DMS53 treated with DMSO at 0.1 percent for 48 hours (cell line): ENCODE measurements around the gene FAM171A2.
A peak's percentile ranks its signal among the peaks of the same experiment; 100 is the strongest.

ENCODE experiments used
- DNase-seq: peaks from one replicate; lab custom pipeline; 2025; ENCODE audit not compliant: unreplicated experiment; lab: John Stamatoyannopoulos, UW

FAM171A2 gene

GRCh38 chr17:44324571-44325275, 38.9 kb downstream of the FAM171A2 start, which contains the start of gene SLC25A39:
SLC25A39 (minus strand) TSS chr17:44324823; CDS start chr17:44323562, 1,261 bp downstream.
- DNase-seq, result peak; percentile 90

GRCh38 chr17:44324092-44324570, 39.5 kb downstream of the FAM171A2 start:
- DNase-seq, result no peak

- DNase-seq, result no peak
These were observed 40.1 kb downstream of the FAM171A2 start for GRCh38 chr17:44323359-44324091.

GRCh38 chr17:44322236-44322895, 41.3 kb downstream of the FAM171A2 start:
- DNase-seq, result no peak

GRCh38 chr17:44321246-44322120, 42.2 kb downstream of the FAM171A2 start:
- no peak for DNase-seq

- DNase-seq, result no peak
These were observed 43.6 kb downstream of the FAM171A2 start for GRCh38 chr17:44320066-44320465.

GRCh38 chr17:44318077-44318892, 45.4 kb downstream of the FAM171A2 start:
- no peak for DNase-seq

GRCh38 chr17:44317545-44317944, 46.1 kb downstream of the FAM171A2 start:
- no peak for DNase-seq

- DNase-seq, result peak; percentile 24
These were observed 47.6 kb downstream of the FAM171A2 start for GRCh38 chr17:44315760-44316731.

GRCh38 chr17:44314869-44315661, 48.6 kb downstream of the FAM171A2 start:
- DNase-seq, result peak; percentile 80

GRCh38 chr17:44314524-44314868, 49.2 kb downstream of the FAM171A2 start:
- no peak for DNase-seq

GRCh38 chr17:44314031-44314430, 49.6 kb downstream of the FAM171A2 start:
- DNase-seq, result no peak

GRCh38 chr17:44312396-44313104, 51.1 kb downstream of the FAM171A2 start:
- DNase-seq, result no peak

- DNase-seq, result no peak
These were observed 52.0 kb downstream of the FAM171A2 start for GRCh38 chr17:44311562-44312181.

- no peak for DNase-seq
These were observed 52.9 kb downstream of the FAM171A2 start for GRCh38 chr17:44310609-44311376.

GRCh38 chr17:44310188-44310587, 53.5 kb downstream of the FAM171A2 start:
- DNase-seq, result no peak
